Prostate gland (tissue), 2 donors: ENCODE measurements around the gene TELO2.

Source experiments
- CTCF ChIP-seq, 4 experiments: fragments of 200-600 bp in 2 of 4; fragments of 450-650 bp in 2 of 4; sonication (generic) in 2 of 4; IDR thresholded peaks; 1 replicate in 3 of 4; 2 replicates in 1 of 4; pipeline ENCODE4 v1.5.1; 2016 to 2019; ENCODE audit warnings: antibody characterized with exemption in 4 of 4, mild to moderate bottlenecking in 2 of 4, moderate library complexity in 2 of 4
- POLR2A ChIP-seq: fragments of 450-650 bp; IDR thresholded peaks from one replicate; pipeline ENCODE4 v1.6.1; 2016; ENCODE audit warnings: antibody characterized with exemption, mild to moderate bottlenecking

GRCh38 chr16:1458977-1459341, 34.2 kb upstream of the TELO2 start:
- TF ChIP-seq CTCF (IDR thresholded peaks at IDR 0.05) (no peak), POLR2A (no peak)
